C4-2B (cell line): ENCODE results near the gene FSTL1.

Source experiments
- CTCF ChIP-seq: fragments of 450-650 bp; conservative IDR thresholded peaks from 2 replicates; pipeline ENCODE4 v1.5.1; 2017; ENCODE audit warnings: mild to moderate bottlenecking
- ZFX ChIP-seq: fragments of 450-650 bp; IDR thresholded peaks from 2 replicates; pipeline ENCODE4 v1.6.1; 2017

DNA sequence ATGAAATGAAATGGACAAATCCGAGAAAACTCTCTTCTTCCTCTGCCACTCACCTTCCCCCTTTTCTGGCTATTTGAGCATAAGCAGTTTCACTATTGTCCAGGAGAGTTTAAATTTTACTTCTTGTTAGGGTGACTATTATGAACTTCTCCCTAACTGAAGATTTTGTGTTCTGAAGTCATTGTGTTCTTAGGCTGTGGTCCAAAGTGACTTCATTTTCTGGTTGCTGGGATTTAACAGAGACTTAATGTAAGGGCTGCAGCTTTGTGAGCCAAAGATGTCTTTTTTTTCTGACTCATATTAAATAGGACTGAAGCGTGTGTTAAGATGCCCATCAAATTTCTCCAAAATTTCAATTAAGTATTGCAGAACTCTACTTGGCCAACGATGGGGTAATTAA lies 46.5 kb upstream of the FSTL1 start:
- no peak for TF ChIP-seq CTCF
- TF ChIP-seq ZFX: no peak
